Tongue (tissue), 2 donors: ENCODE data around the gene UBE2QL1. TPM values are rescaled to one million over a fixed set of nuclear protein-coding genes. Genes with fewer than 3 reads are reported as not detected.

Experiments
- DNase-seq: peaks from one replicate; pipeline ENCODE4 v3.0.0-alpha.2; 2015
- total RNA-seq: library from RNA; depleted of rRNA; stranded (reverse); fragments of >200 nt; gene quantifications from one replicate; pipeline ENCODE4 v1.2.3, GENCODE V29; 2014

Gene UBE2QL1
- total RNA-seq, 1 donor from 2014 or later: 2.3 TPM

GRCh38 chr5:6478793-6479192, 30.1 kb downstream of the UBE2QL1 start:
- DNase-seq: no peak

GRCh38 chr5:6480133-6481051, 31.7 kb downstream of the UBE2QL1 start:
- no peak for DNase-seq

- DNase-seq: no peak
These were observed 34.1 kb downstream of the UBE2QL1 start for GRCh38 chr5:6482735-6483134.

- DNase-seq: no peak
These were observed 35.3 kb downstream of the UBE2QL1 start for GRCh38 chr5:6483880-6484382.

DNA sequence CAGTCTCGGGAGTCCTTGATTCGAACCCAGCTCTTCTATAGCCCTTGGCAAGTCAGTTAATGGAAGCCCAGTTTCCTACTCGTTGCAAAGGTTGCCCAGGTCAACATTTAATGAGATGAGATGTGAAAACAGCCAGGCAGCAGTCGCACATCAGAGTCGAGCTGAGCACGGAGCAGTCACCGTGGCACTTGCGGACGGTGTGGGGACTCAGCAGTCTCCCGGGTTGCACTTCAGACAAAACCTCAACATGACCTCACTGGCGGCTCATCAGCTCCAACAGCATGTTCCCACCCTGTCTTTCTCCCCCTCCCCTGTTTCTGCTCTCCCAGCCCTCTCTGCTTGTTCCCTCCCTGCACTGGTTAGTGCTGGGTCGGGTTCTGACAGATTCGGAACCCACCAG, 35.8 kb downstream of the UBE2QL1 start:
- no peak for DNase-seq

- no peak for DNase-seq
These were observed 36.2 kb downstream of the UBE2QL1 start for GRCh38 chr5:6484899-6485298.

GRCh38 chr5:6485441-6485840, 36.8 kb downstream of the UBE2QL1 start:
- no peak for DNase-seq

DNA sequence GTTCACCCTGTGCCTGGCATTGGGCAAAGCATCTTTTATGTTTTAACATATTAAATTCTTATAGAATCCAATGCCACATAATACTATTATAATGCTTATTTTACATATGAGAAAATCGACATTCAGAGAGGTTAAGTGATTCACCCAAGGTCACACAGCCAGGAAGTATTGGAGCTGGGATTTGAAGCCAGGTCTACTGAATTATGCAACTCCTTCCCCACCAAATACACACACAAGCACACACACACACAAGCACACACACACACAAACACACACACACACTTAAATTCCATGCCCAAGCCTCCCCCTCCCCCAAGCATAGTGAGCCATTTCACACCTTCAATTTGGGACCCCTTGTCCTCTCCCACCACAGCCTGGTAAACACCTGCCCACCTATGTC, 37.4 kb downstream of the UBE2QL1 start:
- DNase-seq: no peak

DNA sequence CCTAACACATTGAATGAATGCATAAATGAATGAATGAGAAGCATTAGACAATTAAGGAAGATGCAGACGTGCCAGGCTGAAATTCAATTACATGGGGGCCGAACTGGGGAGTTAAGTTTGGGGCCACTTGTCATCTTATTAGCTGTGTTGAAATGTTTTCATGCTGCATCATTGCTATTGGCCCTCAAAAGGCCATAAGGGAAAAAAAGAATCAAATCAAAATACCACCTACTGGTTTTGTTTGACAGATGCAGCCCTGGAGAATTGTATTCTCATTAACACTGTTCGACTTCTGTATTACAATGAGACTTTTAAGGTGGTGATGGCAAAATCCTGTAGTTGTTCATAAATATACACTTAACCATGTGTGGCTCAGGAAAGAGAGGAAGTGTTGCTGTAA, 38.4 kb downstream of the UBE2QL1 start:
- no peak for DNase-seq

- peak; percentile 4 for DNase-seq
These were observed 39.4 kb downstream of the UBE2QL1 start for GRCh38 chr5:6488021-6488420.

GRCh38 chr5:6489643-6490185, 41.1 kb downstream of the UBE2QL1 start:
- no peak for DNase-seq

DNA sequence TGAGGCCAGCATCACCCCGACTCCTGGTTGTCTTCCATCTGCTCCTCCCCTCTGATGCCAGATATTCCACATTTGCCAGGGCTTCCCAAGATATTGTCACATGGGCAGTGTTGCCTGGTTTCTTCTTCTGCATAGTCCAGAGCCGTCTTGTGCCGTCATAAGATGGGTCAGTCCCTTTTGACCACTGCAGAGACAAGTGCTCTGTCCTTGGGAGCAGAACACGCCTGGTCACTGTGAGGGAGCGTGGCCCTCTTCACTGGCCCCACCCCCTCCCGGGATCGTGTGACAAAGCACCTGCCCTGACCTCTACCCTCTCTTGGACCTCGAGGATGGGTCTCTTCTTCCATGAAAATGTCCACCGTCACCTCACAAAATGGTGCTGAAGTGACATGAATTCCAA, 41.6 kb downstream of the UBE2QL1 start:
- DNase-seq: no peak

DNA sequence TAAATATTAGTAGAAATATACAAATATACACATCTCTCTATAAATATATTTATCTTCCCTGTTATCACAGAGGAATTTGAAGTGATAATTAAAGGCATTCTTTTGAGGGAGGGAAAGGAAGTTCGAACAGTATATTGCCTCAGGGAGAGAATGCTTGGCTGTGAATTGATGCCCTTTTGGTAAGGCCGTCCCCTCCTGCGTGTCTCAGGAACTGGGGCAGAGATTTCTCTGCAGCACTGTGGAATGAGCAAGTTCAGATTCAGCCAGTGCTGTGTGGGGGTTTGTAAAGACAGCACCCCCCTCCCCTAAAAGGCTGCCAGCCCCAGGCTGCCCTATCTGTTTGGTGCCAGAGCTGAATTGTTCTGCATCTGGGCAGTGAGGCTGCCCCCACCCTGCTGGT, 42.0 kb downstream of the UBE2QL1 start:
- DNase-seq: no peak

DNA sequence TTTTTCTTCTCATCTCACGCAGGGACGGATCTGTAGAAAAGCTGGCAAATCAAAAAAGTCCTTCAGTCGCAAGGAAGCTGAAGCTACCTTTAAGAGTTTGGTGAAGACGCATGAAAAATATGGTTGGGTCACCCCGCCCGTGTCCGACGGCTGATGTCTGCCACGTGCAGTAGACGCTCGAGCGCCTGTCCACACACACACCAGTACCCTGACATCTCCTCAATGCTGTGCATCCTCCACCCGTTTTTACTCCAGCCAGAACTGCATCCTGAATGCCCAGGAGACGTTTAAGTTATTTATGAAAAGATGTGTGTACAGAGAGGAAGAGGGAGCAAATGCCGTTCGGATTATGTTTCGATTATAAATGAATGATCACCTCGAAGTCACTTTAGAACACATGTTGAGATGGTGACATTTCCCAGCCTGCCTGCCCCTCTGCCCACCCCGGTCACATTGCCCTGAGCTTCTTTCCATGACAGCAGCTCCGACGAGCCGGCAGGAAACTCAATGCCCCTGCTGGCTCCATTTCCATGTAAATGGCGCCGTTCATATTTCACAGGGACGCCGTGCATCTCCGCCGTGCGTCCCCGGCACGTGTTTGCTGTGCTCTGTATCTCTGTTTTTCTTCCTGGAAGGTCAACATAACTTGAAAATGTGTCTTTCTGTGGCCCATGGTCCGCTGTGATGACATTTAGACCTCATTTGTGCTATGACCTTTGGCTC, 42.7 kb downstream of the UBE2QL1 start:
- DNase-seq: no peak

- DNase-seq: no peak
These were observed 43.2 kb downstream of the UBE2QL1 start for GRCh38 chr5:6491919-6492290.

DNA sequence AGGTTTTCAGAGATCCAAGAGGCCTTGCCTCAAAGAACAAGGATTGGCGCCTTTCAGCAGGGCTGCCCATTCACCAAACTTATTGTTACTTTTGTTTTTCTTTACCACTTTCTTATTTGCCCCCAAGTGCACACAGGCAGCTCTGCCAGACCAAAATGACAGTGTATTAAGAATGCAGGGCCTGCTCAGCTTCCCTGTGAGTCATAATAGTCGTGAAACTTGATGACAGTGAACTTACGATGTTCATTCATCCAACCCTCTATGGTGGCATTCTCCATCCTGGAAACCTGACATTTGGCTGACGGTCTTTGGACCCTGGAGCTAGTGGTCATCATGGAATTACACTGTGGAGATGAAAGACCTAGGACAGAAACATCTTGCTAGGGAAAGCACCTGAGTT, 44.3 kb downstream of the UBE2QL1 start:
- DNase-seq: no peak

DNA sequence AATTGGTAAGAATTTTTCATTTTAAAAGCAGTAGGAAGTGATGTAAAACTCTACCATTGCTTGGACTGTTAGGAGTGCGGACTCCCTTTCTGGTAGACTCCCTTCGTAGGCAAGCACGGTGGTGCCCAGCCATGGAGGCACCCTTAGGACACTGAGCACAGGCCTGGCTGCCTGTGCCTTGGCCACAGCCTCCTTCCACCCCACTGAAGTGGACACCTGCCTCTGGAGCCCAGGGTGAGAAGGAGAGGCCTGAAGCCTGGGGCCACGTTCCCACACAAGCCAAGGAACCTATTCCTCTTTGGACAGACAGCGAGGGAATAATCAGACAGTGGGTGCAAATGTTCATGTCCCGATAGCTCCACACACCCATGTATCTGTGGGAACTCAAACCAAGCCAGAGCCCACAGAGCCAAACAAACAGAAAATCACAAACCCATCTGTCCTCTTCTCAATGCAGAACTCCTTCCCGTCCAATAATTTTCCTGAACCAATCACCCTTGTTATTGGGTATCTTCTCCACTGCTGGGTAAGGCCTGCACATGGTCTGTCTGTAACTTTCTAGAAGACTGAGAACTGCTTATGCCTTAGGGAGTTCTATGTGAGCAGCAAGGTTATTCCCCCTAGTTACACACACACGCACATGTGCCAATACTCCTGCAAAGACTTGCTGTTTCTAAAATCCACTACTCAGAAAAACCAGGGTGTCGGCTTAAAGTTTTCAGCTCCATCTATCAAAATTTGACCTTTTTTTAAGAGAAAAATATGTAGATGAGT, 45.2 kb downstream of the UBE2QL1 start:
- DNase-seq: no peak

DNA sequence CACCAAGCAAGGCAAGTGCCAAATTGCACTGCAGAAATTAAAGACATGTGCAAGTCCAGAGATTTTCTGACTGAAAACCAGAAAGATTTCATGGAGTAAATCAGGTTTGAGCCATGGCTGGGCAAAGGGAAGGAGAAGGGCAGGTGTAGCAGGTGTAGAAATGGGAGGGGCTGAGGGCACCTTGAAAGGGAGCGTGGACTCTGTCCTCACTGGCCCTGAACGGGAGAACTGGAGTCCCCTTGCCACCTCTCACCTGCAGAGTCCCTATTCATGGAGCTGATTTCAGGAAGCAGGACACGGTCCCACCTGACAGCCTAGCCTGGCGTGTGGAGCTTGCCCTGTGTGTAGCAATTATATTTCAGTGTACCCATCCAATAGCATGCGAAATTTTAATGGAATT, 46.3 kb downstream of the UBE2QL1 start:
- no peak for DNase-seq

DNA sequence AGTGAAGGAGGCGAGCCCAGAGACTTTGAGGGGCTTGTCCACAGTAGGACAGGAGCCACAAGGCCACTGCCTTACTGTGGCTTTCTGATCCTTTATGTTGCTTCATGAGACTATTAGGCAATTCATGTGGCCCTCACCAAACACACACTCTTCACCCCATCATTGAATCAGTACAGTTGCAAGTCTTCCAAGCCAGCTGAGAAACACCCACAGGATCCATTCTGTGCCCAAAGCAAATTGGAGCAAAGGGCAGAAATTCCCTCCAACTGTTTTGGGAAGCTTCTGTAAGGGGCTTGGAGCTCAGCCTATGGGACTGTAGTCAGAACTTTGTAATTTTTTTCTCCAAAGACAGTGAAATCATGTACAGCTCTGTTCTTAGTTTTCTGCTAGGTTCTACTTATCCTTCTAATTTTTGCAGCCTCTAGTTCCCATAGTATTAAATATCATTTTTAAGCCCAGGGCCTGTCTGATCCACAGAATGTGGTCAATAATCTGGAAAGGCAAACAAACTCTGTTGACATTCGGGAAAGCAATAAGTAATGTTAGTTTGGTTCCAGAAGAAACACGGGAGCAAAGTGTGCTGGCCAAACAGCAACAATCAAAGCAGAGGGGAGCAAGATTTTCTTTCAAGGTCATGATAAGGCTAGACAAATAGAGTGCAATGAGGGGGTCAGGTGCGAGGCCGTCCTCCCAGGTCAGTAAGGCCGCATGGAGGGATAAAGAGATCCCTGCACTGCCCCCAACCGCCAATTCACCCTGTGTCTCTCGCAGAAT, 47.0 kb downstream of the UBE2QL1 start:
- no peak for DNase-seq

GRCh38 chr5:6496207-6496584, 47.5 kb downstream of the UBE2QL1 start:
- no peak for DNase-seq

GRCh38 chr5:6496636-6497035, 48.0 kb downstream of the UBE2QL1 start:
- no peak for DNase-seq

GRCh38 chr5:6497262-6497661, 48.6 kb downstream of the UBE2QL1 start:
- no peak for DNase-seq
